ENCODE results near the gene PRMT7. TPM values are rescaled to one million over a fixed set of nuclear protein-coding genes. Genes with fewer than 3 reads are reported as not detected.

The PRMT7 gene
- total and polyA plus RNA-seq, 2 donors (not counting 1 experiment from before 2014, with no cell fraction given): 76.9 to 80.4 TPM

GRCh38 chr16:68358951-68359350 is 48.1 kb downstream of the PRMT7 start:
- DNase-seq: no peak
- CTCF ChIA-PET: no interaction called here

More at GRCh38 chr16:68358951-68359350, 48.1 kb downstream of the PRMT7 start:
- Mint-ChIP-seq H3K27me3 (no peaks in the 10 kb centered on the region), H3K9me3 (ENCODE audit: insufficient read depth) (no peaks in the 10 kb centered on the region), H3K27ac (no peak overlapping the region), H3K4me3 (no peak overlapping the region), H3K4me1 (peaks cover 18% of the 10 kb centered on the region)
- H3K4me1 ChIP-seq (ENCODE audit: control insufficient read depth in 2 of 2, insufficient read depth in 2 of 2, low read length in 2 of 2): peaks cover 15 to 18% of the 10 kb centered on the region in 2 donors
- no peak overlapping the region for H2AFZ ChIP-seq (ENCODE audit: insufficient read depth, low read depth, low read length, poor library complexity, severe bottlenecking)
- H3K4me3 ChIP-seq (ENCODE audit: control extremely low read depth in 1 of 5, extremely low read depth in 1 of 5, insufficient read depth in 1 of 5, low read depth in 2 of 5, low read length in 4 of 5): no peak overlapping the region
- 97% methylated on average over 13 of the region's 13 CpGs for whole genome bisulfite sequencing (ENCODE audit: insufficient coverage)
- intact Hi-C loops (cut with micrococcal nuclease): no loop called here
- peaks cover 0 to 3% (median 0%) of the 10 kb centered on the region in 3 donors for H3K9me3 ChIP-seq (ENCODE audit: control extremely low read depth in 1 of 3, control insufficient read depth in 2 of 3, insufficient read depth in 1 of 3, low read length in 2 of 3)
- no peaks in the 10 kb centered on the region for H3K27me3 ChIP-seq (replicated peaks in 1 of 4; ENCODE audit: control extremely low read depth in 1 of 4, control insufficient read depth in 3 of 4, insufficient read depth in 4 of 4, low read length in 3 of 4)
- no peak overlapping the region for H3K4me2 ChIP-seq (replicated peaks; ENCODE audit: low read depth, low read length, poor library complexity, severe bottlenecking)
- no peak for TF ChIP-seq CTCF (IDR thresholded peaks at IDR 0.05)
- TF ChIP-seq EZH2 (IDR thresholded peaks at IDR 0.05; ENCODE audit: borderline replicate concordance, insufficient read depth, low read depth, low read length, poor library complexity, severe bottlenecking): no peak
- peaks cover 8% of the 10 kb centered on the region for H4K20me1 ChIP-seq (ENCODE audit: control insufficient read depth, insufficient read depth, low read length, poor library complexity, severe bottlenecking)
- POLR2A ChIA-PET: no interaction called here
- H3K36me3 ChIP-seq (replicated peaks in 1 of 2; ENCODE audit: control extremely low read depth in 1 of 2, control insufficient read depth in 1 of 2, extremely low read depth in 1 of 2, insufficient read depth in 2 of 2, low read length in 1 of 2): peaks cover 0 to 34% of the 10 kb centered on the region in 2 experiments
- H3K9ac ChIP-seq (ENCODE audit: low read length): no peak overlapping the region
- ATAC-seq (ENCODE audit: low read depth): no peak
- H3K79me2 ChIP-seq (ENCODE audit: control insufficient read depth, insufficient read depth, low read length): no peaks in the 10 kb centered on the region
- no peak overlapping the region for H3K27ac ChIP-seq (ENCODE audit: low read length in 2 of 2)
